ENCODE data around the gene OR5B12. TPM values are rescaled to one million over a fixed set of nuclear protein-coding genes. Genes with fewer than 3 reads are reported as not detected.
"Not testable (repeated sequence)": the region's sequence is repeated elsewhere in the genome, so short reads cannot be mapped to it uniquely, and the experiment has no call there.

The OR5B12 gene
- total RNA-seq, 2 donors from 2014 or later, result 0.24 TPM; not detected in 1

DNA sequence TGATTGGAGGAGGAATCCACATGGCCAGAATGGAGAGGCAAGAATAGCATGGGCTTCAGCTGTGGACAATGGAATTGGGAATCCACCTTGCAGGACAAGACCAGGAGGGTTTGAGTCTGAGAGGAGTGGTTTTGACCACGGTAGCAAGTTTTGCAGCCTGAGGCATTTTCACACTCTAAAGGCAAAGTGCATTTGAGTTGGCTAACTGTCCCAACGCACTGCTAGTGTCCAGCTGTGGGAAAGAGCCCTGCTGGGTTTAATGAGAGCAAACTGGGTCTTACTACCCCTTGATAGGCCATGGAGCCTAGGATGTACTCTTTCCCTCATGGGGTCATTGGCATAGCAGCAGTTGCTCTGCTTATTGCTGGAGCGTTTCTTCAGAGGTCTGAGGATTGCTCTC lies 14.0 kb downstream of the OR5B12 start, which contains the start of gene OR5B2:
TSS of gene OR5B2 (minus strand) at position 101 of the 400 bp plus-strand sequence. CDS start 4,860 bp downstream, outside the sequence.
- ATAC-seq (replicated peaks in 1 of 2) (no peak), DNase-seq (no peak)
- peaks cover 2 to 4% of the 10 kb centered on the region in 2 donors for H3K9me3 Mint-ChIP-seq
- no peaks in the 10 kb centered on the region for H3K4me1 Mint-ChIP-seq (ENCODE audit: low read depth)
- H3K4me3 Mint-ChIP-seq, result no peak within 1 kb of the TSS
- no peak within 1 kb of the TSS for H3K27ac Mint-ChIP-seq
- peaks cover 7% of the 10 kb centered on the region for H3K27me3 Mint-ChIP-seq (ENCODE audit: low read depth)
- peaks cover 2% of the 10 kb centered on the region in 2 donors for H3K36me3 Mint-ChIP-seq (ENCODE audit: insufficient read depth in 2 of 2)

DNA sequence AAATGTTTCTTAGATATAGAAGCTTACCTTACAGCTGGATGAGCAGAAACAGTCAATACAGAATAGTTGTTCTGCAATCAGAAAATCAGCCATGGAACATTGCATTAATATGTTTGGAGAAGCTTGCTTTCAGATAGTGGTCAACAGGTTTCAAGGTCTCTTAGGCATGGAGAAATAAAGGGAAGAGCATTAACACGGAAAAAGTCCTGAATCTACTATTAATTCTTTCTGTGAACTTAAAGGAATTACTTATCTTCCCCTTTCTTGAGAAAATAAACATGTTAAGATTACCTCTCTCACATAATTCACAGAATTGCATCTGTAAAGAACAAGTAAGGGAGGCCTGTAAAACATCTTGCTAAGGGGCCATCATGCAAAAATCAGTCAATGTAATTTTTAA lies 35.3 kb downstream of the OR5B12 start, which contains the start of gene OR5B3:
TSS of gene OR5B3 (minus strand) at position 101 of the 400 bp plus-strand sequence. CDS start 3,465 bp downstream, outside the sequence.
- Mint-ChIP-seq H3K9me3 (peaks cover 8 to 11% of the 10 kb centered on the region in 2 donors), H3K4me3 (no peak within 1 kb of the TSS), H3K36me3 (ENCODE audit: insufficient read depth in 2 of 2) (peaks cover 5 to 6% of the 10 kb centered on the region in 2 donors), H3K4me1 (ENCODE audit: low read depth) (no peaks in the 10 kb centered on the region), H3K27ac (no peak within 1 kb of the TSS), H3K27me3 (ENCODE audit: low read depth) (no peaks in the 10 kb centered on the region)
- ATAC-seq (replicated peaks in 1 of 2) (no peak), DNase-seq (no peak)

DNA sequence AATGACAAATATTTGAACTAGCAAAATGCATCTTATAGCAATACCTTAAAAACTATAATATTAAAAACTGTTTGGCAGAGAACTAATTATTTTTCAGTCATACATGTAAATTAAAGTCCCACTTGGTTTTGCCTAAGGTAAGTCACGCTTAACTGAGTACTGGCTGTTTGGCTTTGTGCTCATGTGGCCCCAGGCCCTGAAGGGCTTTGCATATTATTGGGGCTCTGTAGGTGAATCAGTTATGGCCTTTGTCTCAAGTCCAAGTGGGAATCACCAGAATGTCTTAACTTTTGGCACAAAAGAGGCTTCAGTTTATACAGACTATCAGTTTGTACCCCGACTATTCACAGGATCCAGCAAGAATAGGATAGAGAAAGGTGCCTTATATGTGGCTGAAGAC lies 42.4 kb downstream of the OR5B12 start:
- not testable (repeated sequence) for H3K4me1 Mint-ChIP-seq (ENCODE audit: low read depth); ATAC-seq (replicated peaks in 1 of 2); H3K27ac Mint-ChIP-seq; H3K27me3 Mint-ChIP-seq (ENCODE audit: low read depth); H3K9me3 Mint-ChIP-seq; H3K36me3 Mint-ChIP-seq (ENCODE audit: insufficient read depth in 2 of 2); DNase-seq; H3K4me3 Mint-ChIP-seq

DNA sequence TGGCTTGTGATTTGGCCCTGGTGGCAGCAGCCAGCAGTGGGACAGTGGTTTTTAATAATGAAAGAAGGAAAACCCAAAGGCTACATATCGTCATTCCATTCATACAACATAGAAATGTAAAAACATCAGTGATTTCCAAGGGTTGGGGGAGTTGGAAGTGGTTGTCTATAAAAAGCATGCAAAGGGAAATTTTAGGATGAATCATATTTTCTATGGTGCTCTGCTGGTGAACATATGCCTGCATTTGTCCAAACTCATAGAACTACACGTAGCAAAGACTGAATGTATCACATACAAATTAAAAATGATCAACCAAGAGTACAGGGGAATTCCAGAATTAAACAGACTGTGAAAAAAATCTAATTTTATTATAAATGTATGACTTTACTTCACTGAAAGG lies 46.5 kb downstream of the OR5B12 start:
- H3K4me3 Mint-ChIP-seq, result no peak overlapping the region
- H3K9me3 Mint-ChIP-seq, result peaks cover 0 to 3% of the 10 kb centered on the region in 2 donors
- peaks cover 5% of the 10 kb centered on the region for H3K4me1 Mint-ChIP-seq (ENCODE audit: low read depth)
- DNase-seq (no peak), ATAC-seq (replicated peaks in 1 of 2) (no peak)
- no peak overlapping the region for H3K27ac Mint-ChIP-seq
- H3K27me3 Mint-ChIP-seq (ENCODE audit: low read depth), result no peaks in the 10 kb centered on the region
- no peaks in the 10 kb centered on the region for H3K36me3 Mint-ChIP-seq (ENCODE audit: insufficient read depth in 2 of 2)

DNA sequence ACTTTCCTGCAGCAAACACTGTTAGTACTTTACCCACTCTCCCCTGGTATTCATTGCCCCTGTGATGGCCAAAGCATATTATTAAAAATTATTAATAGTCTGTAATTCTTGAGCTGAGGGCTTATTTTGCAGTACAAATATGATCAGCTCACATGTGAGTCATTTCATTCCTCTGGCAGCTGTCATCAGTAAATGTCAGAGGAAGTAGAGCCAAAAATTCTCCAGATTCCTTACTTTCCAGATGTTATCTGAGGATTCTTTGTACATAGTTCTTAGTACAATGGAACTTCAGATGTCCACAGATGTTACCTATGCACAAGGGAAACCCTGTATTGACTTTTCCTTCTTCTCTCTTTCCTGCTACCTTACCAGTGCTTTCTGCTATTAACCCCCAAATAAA lies 47.8 kb downstream of the OR5B12 start:
- Mint-ChIP-seq H3K27ac (no peak overlapping the region), H3K36me3 (ENCODE audit: insufficient read depth in 2 of 2) (no peaks in the 10 kb centered on the region), H3K27me3 (ENCODE audit: low read depth) (no peaks in the 10 kb centered on the region), H3K9me3 (peaks cover 0 to 3% of the 10 kb centered on the region in 2 donors), H3K4me1 (ENCODE audit: low read depth) (peaks cover 5% of the 10 kb centered on the region), H3K4me3 (no peak overlapping the region)
- no peak for ATAC-seq (replicated peaks in 1 of 2)
- no peak for DNase-seq

DNA sequence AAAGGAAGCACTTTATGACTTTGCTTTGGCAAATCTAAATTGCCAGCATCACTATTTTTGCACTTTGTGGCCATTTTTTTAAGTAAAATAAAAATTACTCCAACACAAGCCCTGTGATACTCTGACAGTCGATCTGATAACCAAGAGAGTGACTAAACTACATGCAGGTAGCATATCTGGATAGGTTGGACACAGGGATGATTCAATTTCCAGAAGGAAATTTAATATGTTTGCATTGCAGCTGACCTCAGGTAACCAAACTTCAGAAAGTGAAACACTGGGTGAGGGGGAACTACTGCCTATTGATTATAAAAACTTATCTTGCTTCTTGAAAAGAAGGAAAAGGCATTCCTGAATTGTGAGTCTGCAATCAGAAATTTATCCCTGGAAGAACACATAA lies 49.3 kb downstream of the OR5B12 start:
- Mint-ChIP-seq H3K9me3 (peaks cover 0 to 3% of the 10 kb centered on the region in 2 donors), H3K27ac (no peak overlapping the region), H3K36me3 (ENCODE audit: insufficient read depth in 2 of 2) (no peaks in the 10 kb centered on the region), H3K4me3 (no peak overlapping the region), H3K4me1 (ENCODE audit: low read depth) (peaks cover 5% of the 10 kb centered on the region), H3K27me3 (ENCODE audit: low read depth) (no peaks in the 10 kb centered on the region)
- ATAC-seq (replicated peaks in 1 of 2) (peak in 1 of 2 donors; percentile 36), DNase-seq (no peak)

DNA sequence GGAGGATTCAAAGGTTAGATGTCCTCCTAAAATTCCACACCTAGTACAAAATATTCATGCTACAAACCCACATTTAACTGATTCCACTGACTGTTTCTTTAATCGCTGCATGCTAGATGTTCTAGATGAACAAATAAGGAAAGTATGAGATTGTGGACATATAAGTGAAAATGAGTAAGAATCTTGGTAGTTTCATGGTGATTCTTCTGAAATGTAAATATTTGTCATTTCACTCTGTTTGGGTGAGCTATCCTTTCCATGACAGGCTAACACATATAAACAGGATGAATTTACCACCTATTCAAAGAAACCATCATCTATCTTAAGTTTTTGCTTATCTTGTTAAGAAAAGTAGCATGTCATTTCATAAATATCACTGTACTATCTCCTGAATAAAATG lies 50.2 kb downstream of the OR5B12 start:
- no peaks in the 10 kb centered on the region for H3K36me3 Mint-ChIP-seq (ENCODE audit: insufficient read depth in 2 of 2)
- no peak overlapping the region for H3K4me3 Mint-ChIP-seq
- H3K9me3 Mint-ChIP-seq, result peaks cover 0 to 3% of the 10 kb centered on the region in 2 donors
- H3K27ac Mint-ChIP-seq, result no peak overlapping the region
- DNase-seq, result no peak
- ATAC-seq (replicated peaks in 1 of 2), result peak in 1 of 2 donors; percentile 78
- H3K27me3 Mint-ChIP-seq (ENCODE audit: low read depth), result no peaks in the 10 kb centered on the region
- peaks cover 5% of the 10 kb centered on the region for H3K4me1 Mint-ChIP-seq (ENCODE audit: low read depth)

DNA sequence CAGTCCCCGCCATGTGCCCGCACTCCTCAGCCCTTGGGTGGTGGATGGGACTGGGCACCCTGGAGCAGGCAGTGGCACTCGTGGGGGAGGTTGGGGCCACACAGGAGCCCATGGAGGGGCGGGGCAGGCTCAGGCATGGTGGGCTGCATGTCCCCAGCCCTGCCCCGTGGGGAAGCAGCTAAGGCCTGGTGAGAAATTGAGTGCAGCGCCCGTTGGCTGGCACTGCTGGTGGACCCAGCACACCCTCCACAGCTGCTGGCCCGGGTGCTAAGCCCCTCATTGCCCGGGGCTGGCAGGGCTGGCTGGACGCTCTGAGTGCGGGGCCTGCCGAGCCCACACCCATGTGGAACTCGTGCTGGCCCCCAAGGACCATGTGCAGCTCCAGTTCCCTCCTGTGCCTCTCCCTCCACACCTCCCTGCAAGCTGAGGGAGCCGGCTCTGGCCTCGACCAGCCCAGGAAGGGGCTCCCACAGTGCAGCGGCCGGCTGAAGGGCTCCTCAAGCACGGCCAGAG lies 51.4 kb downstream of the OR5B12 start:
- Mint-ChIP-seq H3K4me1 (ENCODE audit: low read depth) (peaks cover 4% of the 10 kb centered on the region), H3K27ac (no peak overlapping the region), H3K36me3 (ENCODE audit: insufficient read depth in 2 of 2) (no peaks in the 10 kb centered on the region), H3K4me3 (no peak overlapping the region), H3K27me3 (ENCODE audit: low read depth) (no peaks in the 10 kb centered on the region), H3K9me3 (peaks cover 0 to 1% of the 10 kb centered on the region in 2 donors)
- DNase-seq, result no peak
- no peak for ATAC-seq (replicated peaks in 1 of 2)

Other genes with a start within 250 kb of the OR5B12 start
- gene OR1S2, start 238.1 kb downstream of the OR5B12 start, total RNA-seq, result not detected
- not detected for gene OR1S1, start 229.5 kb downstream of the OR5B12 start, total RNA-seq
- not detected for gene OR10Q1, start 213.3 kb downstream of the OR5B12 start, total RNA-seq
- gene OR10W1, start 174.0 kb downstream of the OR5B12 start, total RNA-seq, result not detected
- gene OR5B17, start 83.2 kb downstream of the OR5B12 start, total RNA-seq, result not detected
- gene OR5B3, start 35.4 kb downstream of the OR5B12 start, total RNA-seq, result not detected
- not detected for gene OR5B2, start 14.1 kb downstream of the OR5B12 start, total RNA-seq
- under 1 TPM in 1 of 2 donors, not detected in 1; 0.35 TPM for gene OR5B21, start 65.9 kb upstream of the OR5B12 start, total RNA-seq
- 100 to 1,000 TPM; 113 to 121 TPM for gene LPXN, start 133.6 kb upstream of the OR5B12 start, total RNA-seq
- 10 to 100 TPM; 43.4 to 48.4 TPM for gene ZFP91, start 136.8 kb upstream of the OR5B12 start, total RNA-seq
- gene CNTF, start 180.4 kb upstream of the OR5B12 start, total RNA-seq, result 1 to 10 TPM; 4.5 to 5.0 TPM

Measured in activated T-cell treated with anti-CD3 and anti-CD28 coated beads, Interleukin-2, amount 50 U/mL, for 72 hours (primary cell).